B cell (primary cell): ENCODE data around the gene SUCLG2. TPM values are rescaled to one million over a fixed set of nuclear protein-coding genes. Genes with fewer than 3 reads are reported as not detected.

Source experiments
- ATAC-seq: fragments of 200-7000 bp; cut with Tn5 transposase; one replicate; pipeline ENCODE4 v1.10.0; 2021; ENCODE audit warnings: low read depth, mild to moderate bottlenecking, moderate number of reproducible peaks, moderate library complexity
- CTCF ChIA-PET: fragments of 350-600 bp; sonication (Branson Sonifier 250); formaldehyde crosslinking; loops from one replicate; lab custom pipeline; 2021; ENCODE audit warnings: antibody characterized with exemption, inconsistent platforms; lab: Charles Lee
- POLR2A ChIA-PET: fragments of 350-600 bp; sonication (Branson Sonifier 250); formaldehyde crosslinking; loops from one replicate; lab custom pipeline; 2021; ENCODE audit warnings: antibody characterized with exemption; lab: Charles Lee
- DNase-seq: peaks from one replicate; pipeline ENCODE4 v3.0.0; 2013
- H2AFZ ChIP-seq: 2 replicates; pipeline ENCODE4 v1.6.1; 2012; ENCODE audit warnings: mild to moderate bottlenecking, low read depth, low read length; ENCODE audit not compliant: insufficient read depth, poor library complexity, severe bottlenecking
- H3K27ac ChIP-seq, 2 donors: 1 replicate in 1 of 2; 2 replicates in 1 of 2; pipeline ENCODE4 v1.5.1; 2012 to 2013; ENCODE audit warnings: low read length in 2 of 2, mild to moderate bottlenecking in 2 of 2, moderate library complexity in 1 of 2
- H3K27me3 ChIP-seq, 4 experiments: fragments of 200-600 bp in 1 of 4; sonication (generic) in 1 of 4; replicated peaks in 1 of 4; 1 replicate in 2 of 4; 2 replicates in 2 of 4; pipeline versions ENCODE4 v1.6.1 to v1.7.0; 2013 to 2016; ENCODE audit warnings: low read length in 3 of 4, mild to moderate bottlenecking in 2 of 4, mixed read lengths in 1 of 4, moderate library complexity in 1 of 4; ENCODE audit not compliant: insufficient read depth in 4 of 4, control insufficient read depth in 3 of 4; ENCODE audit errors: control extremely low read depth in 1 of 4
- H3K36me3 ChIP-seq, 2 experiments: replicated peaks in 1 of 2; 1 replicate in 1 of 2; 2 replicates in 1 of 2; pipeline versions ENCODE4 v1.6.1 to v1.7.1; 2013; ENCODE audit warnings: low read length in 1 of 2; ENCODE audit not compliant: insufficient read depth in 2 of 2, control insufficient read depth in 1 of 2; ENCODE audit errors: control extremely low read depth in 1 of 2, extremely low read depth in 1 of 2
- H3K4me1 ChIP-seq, 2 donors: fragments of 200-600 bp in 1 of 2; sonication (generic) in 1 of 2; 1 replicate in 1 of 2; 2 replicates in 1 of 2; pipeline versions ENCODE4 v1.5.1 to v1.6.1; 2013 to 2017; ENCODE audit warnings: low read length in 2 of 2; ENCODE audit not compliant: control insufficient read depth in 2 of 2, insufficient read depth in 2 of 2
- H3K4me2 ChIP-seq: replicated peaks from 2 replicates; pipeline ENCODE3; 2012; ENCODE audit warnings: mild to moderate bottlenecking, low read depth, low read length; ENCODE audit not compliant: poor library complexity, severe bottlenecking
- H3K4me3 ChIP-seq, 5 experiments: fragments of 200-600 bp in 1 of 5; sonication (generic) in 1 of 5; 1 replicate in 3 of 5; 2 replicates in 2 of 5; pipeline versions ENCODE4 v1.5.1 to v1.7.0; 2011 to 2016; ENCODE audit warnings: low read length in 4 of 5, mild to moderate bottlenecking in 4 of 5, low read depth in 2 of 5, control low read depth in 1 of 5, moderate library complexity in 1 of 5; ENCODE audit not compliant: insufficient read depth in 1 of 5; ENCODE audit errors: control extremely low read depth in 1 of 5, extremely low read depth in 1 of 5
- H3K79me2 ChIP-seq: fragments of 200-600 bp; sonication (generic); one replicate; pipeline ENCODE4 v1.6.0; 2016; ENCODE audit warnings: low read length; ENCODE audit not compliant: control insufficient read depth, insufficient read depth
- H3K9ac ChIP-seq: fragments of 200-600 bp; sonication (generic); 2 replicates; pipeline ENCODE4 v1.6.1; 2017; ENCODE audit warnings: mild to moderate bottlenecking, low read length, moderate library complexity
- H3K9me3 ChIP-seq, 3 donors: one replicate each; pipeline versions ENCODE4 v1.6.1 to v1.7.1; 2013; ENCODE audit warnings: low read length in 2 of 3; ENCODE audit not compliant: control insufficient read depth in 2 of 3, insufficient read depth in 1 of 3; ENCODE audit errors: control extremely low read depth in 1 of 3
- H4K20me1 ChIP-seq: 2 replicates; pipeline ENCODE4 v1.6.0; 2012; ENCODE audit warnings: mild to moderate bottlenecking, low read length; ENCODE audit not compliant: insufficient read depth, control insufficient read depth, poor library complexity, severe bottlenecking
- H3K27ac Mint-ChIP-seq: one replicate; pipeline ENCODE4 v1.8.0; 2021; ENCODE audit warnings: mixed read lengths
- H3K27me3 Mint-ChIP-seq: one replicate; pipeline ENCODE4 v1.8.0; 2021; ENCODE audit warnings: mixed read lengths
- H3K4me1 Mint-ChIP-seq: one replicate; pipeline ENCODE4 v1.8.0; 2021; ENCODE audit warnings: mixed read lengths
- H3K4me3 Mint-ChIP-seq: one replicate; pipeline ENCODE4 v1.8.0; 2021; ENCODE audit warnings: mixed read lengths
- H3K9me3 Mint-ChIP-seq: one replicate; pipeline ENCODE4 v1.8.0; 2022; ENCODE audit warnings: mixed read lengths; ENCODE audit not compliant: insufficient read depth
- CTCF ChIP-seq: fragments of 200-600 bp; IDR thresholded peaks from one replicate; pipeline ENCODE4 v1.8.0; 2022; ENCODE audit warnings: antibody characterized with exemption, mild to moderate bottlenecking
- EZH2 ChIP-seq: IDR thresholded peaks from 2 replicates; pipeline ENCODE4 v1.6.1; 2012; ENCODE audit warnings: borderline replicate concordance, low read depth, mild to moderate bottlenecking, moderate library complexity, low read length; ENCODE audit not compliant: insufficient read depth, poor library complexity, severe bottlenecking
- WGBS: methylation state at CpG from one replicate; pipeline ENCODE4 v1.1.5; 2013; ENCODE audit warnings: missing lambda C conversion rate; ENCODE audit not compliant: insufficient coverage; 5-methylcytosine and 5-hydroxymethylcytosine counted together
- intact Hi-C: fragments of 100-400 bp; cut with micrococcal nuclease; formaldehyde crosslinking; loops from one replicate; pipeline ENCODE4 v1.10.0; 2022
- polyA plus RNA-seq: library from polyadenylated mRNA; depleted of rRNA; stranded (reverse); fragments of >200 nt; gene quantifications from 2 replicates; pipeline ENCODE4 v1.2.3, GENCODE V29; 2012
- total RNA-seq, 2 donors: library from RNA; stranded (reverse); fragments of 120-200 nt in 1 of 2; gene quantifications; 1 replicate in 1 of 2; 2 replicates in 1 of 2; pipeline versions ENCODE4 v1.2.3 to v1.2.4, GENCODE V29; 2013 to 2022

Gene SUCLG2
- total and polyA plus RNA-seq, 2 donors (not counting 1 experiment from before 2014, with no cell fraction given): 9.1 to 35.8 TPM

GRCh38 chr3:67380118-67380517 is 274.3 kb downstream of the SUCLG2 start:
- H3K9me3 Mint-ChIP-seq: no peaks in the 10 kb centered on the region
- intact Hi-C loops: loop anchor here (5.0 to 10.0 kb wide), 2 partner anchors 322 to 635 kb away; no protein-coding TSS in a partner anchor
- Histone ChIP-seq H3K9me3 (no peaks in the 10 kb centered on the region), H3K36me3 (peaks cover 0 to 14% of the 10 kb centered on the region in 2 experiments), H3K4me2 (no peak overlapping the region), H2AFZ (no peak overlapping the region), H3K4me1 (no peaks in the 10 kb centered on the region), H3K9ac (no peak overlapping the region), H4K20me1 (no peaks in the 10 kb centered on the region), H3K4me3 (no peak overlapping the region), H3K27ac (no peak overlapping the region), H3K79me2 (no peaks in the 10 kb centered on the region), H3K27me3 (no peaks in the 10 kb centered on the region)
- H3K4me3 Mint-ChIP-seq: no peak overlapping the region
- ChIA-PET POLR2A (no interaction called here), CTCF (interaction anchor here (0.7 to 8.1 kb wide), 6 partner anchors 14 to 1513 kb away, joined by 3 to 92 read pairs (median 4); no protein-coding TSS in a partner anchor)
- no peak overlapping the region for H3K27ac Mint-ChIP-seq
- no peaks in the 10 kb centered on the region for H3K27me3 Mint-ChIP-seq
- ATAC-seq (no peak), DNase-seq (no peak)
- WGBS: 100% methylated on average over 1 of the region's 2 CpGs
- TF ChIP-seq CTCF (no peak), EZH2 (no peak)
- H3K4me1 Mint-ChIP-seq: no peaks in the 10 kb centered on the region

GRCh38 chr3:67377299-67377698 is 277.1 kb downstream of the SUCLG2 start:
- no peak overlapping the region for H3K4me3 Mint-ChIP-seq
- DNase-seq (no peak), ATAC-seq (no peak)
- Histone ChIP-seq H3K9ac (no peak overlapping the region), H4K20me1 (no peaks in the 10 kb centered on the region), H3K4me3 (no peak overlapping the region), H3K4me1 (no peaks in the 10 kb centered on the region), H3K9me3 (no peaks in the 10 kb centered on the region), H3K36me3 (peaks cover 0 to 21% of the 10 kb centered on the region in 2 experiments), H3K27ac (no peak overlapping the region), H3K79me2 (no peaks in the 10 kb centered on the region), H2AFZ (no peak overlapping the region), H3K27me3 (no peaks in the 10 kb centered on the region), H3K4me2 (no peak overlapping the region)
- TF ChIP-seq EZH2: no peak
- no peak for TF ChIP-seq CTCF
- 100% methylated on average over 2 of the region's 3 CpGs for WGBS
- no peaks in the 10 kb centered on the region for H3K4me1 Mint-ChIP-seq
- ChIA-PET CTCF (no interaction called here), POLR2A (no interaction called here)
- no peak overlapping the region for H3K27ac Mint-ChIP-seq
- H3K27me3 Mint-ChIP-seq: no peaks in the 10 kb centered on the region
- no peaks in the 10 kb centered on the region for H3K9me3 Mint-ChIP-seq
- intact Hi-C loops: no loop called here
